Measurements from ENCODE around the gene POU6F2. TPM values are rescaled to one million over a fixed set of nuclear protein-coding genes. Genes with fewer than 3 reads are reported as not detected.

The POU6F2 gene
- polyA plus RNA-seq, 2 of the 4 experiments (the other 2 are of a cell fraction): not detected

- ChIA-PET POLR2A (no interaction called here), CTCF (interaction anchor here (0.9 kb wide), 1 partner anchor 16 kb away, joined by 3 read pairs; no protein-coding TSS in a partner anchor)
- Histone ChIP-seq H3K4me3 (no peak overlapping the region), H3K27ac (no peak overlapping the region), H3K4me2 (no peak overlapping the region), H3K4me1 (no peaks in the 10 kb centered on the region), H3K9me3 (0 out of 3 replicates have a peak, but pooled peaks cover 2% of the 10 kb centered on the region)
- ATAC-seq: no peak
- FAIRE-seq: no peak
- no peak for TF ChIP-seq ZSCAN20 (CRISPR knock-in tag; IDR thresholded peaks at IDR 0.05)
- no peak for TF ChIP-seq USF2 (IDR thresholded peaks at IDR 0.05)
- no peak for TF ChIP-seq RCOR1 (IDR thresholded peaks at IDR 0.05; ENCODE audit: low read depth, low read length)
- TF ChIP-seq NPAS2 (CRISPR knock-in tag; IDR thresholded peaks at IDR 0.05; ENCODE audit: borderline replicate concordance): no peak
- no peak for TF ChIP-seq RNF2 (IDR thresholded peaks at IDR 0.05; ENCODE audit: borderline replicate concordance, low read depth)
- no peak for TF ChIP-seq ESRRA (IDR thresholded peaks at IDR 0.05; ENCODE audit: borderline replicate concordance, low read length)
- no peak for TF ChIP-seq CTCF (IDR thresholded peaks at IDR 0.05)
- TF ChIP-seq JUNB (IDR thresholded peaks at IDR 0.05): no peak
- TF ChIP-seq ZFP36 (IDR thresholded peaks at IDR 0.05; ENCODE audit: borderline replicate concordance, partially characterized antibody): no peak
- TF ChIP-seq PBX3 (IDR thresholded peaks at IDR 0.05): no peak
- TF ChIP-seq ZC3H11A (IDR thresholded peaks at IDR 0.05): no peak
- no peak for TF ChIP-seq FOSL2 (IDR thresholded peaks at IDR 0.05)
- no peak for TF ChIP-seq FOSL2 (CRISPR knock-in tag; IDR thresholded peaks at IDR 0.05)
- TF ChIP-seq POLR2AphosphoS2 (conservative IDR thresholded peaks at IDR 0.05; ENCODE audit: low read length): no peak
- TF ChIP-seq JUN (IDR thresholded peaks at IDR 0.05): no peak
- DNase-seq (ENCODE audit: low read depth in 1 of 2, low spot score in 1 of 2): no peak
Observed at GRCh38 chr7:39295796-39296195, 318.1 kb downstream of the POU6F2 start.

GRCh38 chr7:39299695-39300094 lies 322.0 kb downstream of the POU6F2 start:
- WGBS (ENCODE audit: missing lambda C conversion rate): 4% methylated on average over 6 of the region's 6 CpGs
- TF ChIP-seq FOSL2 (IDR thresholded peaks at IDR 0.05) (no peak), FOSL2 (CRISPR knock-in tag; IDR thresholded peaks at IDR 0.05) (no peak), CHD4 (IDR thresholded peaks at IDR 0.05; ENCODE audit: borderline replicate concordance) (no peak), MAX (IDR thresholded peaks at IDR 0.05) (no peak), HOXB13 (CRISPR knock-in tag; IDR thresholded peaks at IDR 0.05; ENCODE audit: low read depth) (no peak), ATOH8 (CRISPR knock-in tag; IDR thresholded peaks at IDR 0.05; ENCODE audit: low read depth) (no peak), POLR2AphosphoS2 (conservative IDR thresholded peaks at IDR 0.05; ENCODE audit: low read length) (no peak), E2F6 (IDR thresholded peaks at IDR 0.05; ENCODE audit: borderline replicate concordance, low read depth) (no peak), RARB (CRISPR knock-in tag; IDR thresholded peaks at IDR 0.05) (no peak), KDM1A (IDR thresholded peaks at IDR 0.05; ENCODE audit: low read depth) (no peak), EHMT2 (IDR thresholded peaks at IDR 0.05; ENCODE audit: low read depth) (no peak), ZFP36 (IDR thresholded peaks at IDR 0.05; ENCODE audit: borderline replicate concordance, partially characterized antibody) (no peak), HOXA7 (CRISPR knock-in tag; IDR thresholded peaks at IDR 0.05) (no peak), HEYL (CRISPR knock-in tag; IDR thresholded peaks at IDR 0.05) (no peak)
- DNase-seq (ENCODE audit: low read depth in 1 of 2, low spot score in 1 of 2) (no peak), FAIRE-seq (no peak), ATAC-seq (no peak)
- ChIA-PET POLR2A (no interaction called here), CTCF (no interaction called here)
- Histone ChIP-seq H3K4me2 (no peak overlapping the region), H3K4me3 (no peak overlapping the region), H3K4me1 (no peaks in the 10 kb centered on the region), H3K27ac (no peak overlapping the region), H3K9me3 (0 out of 3 replicates have a peak, but pooled peaks cover 2% of the 10 kb centered on the region)
